Immature natural killer cell (primary cell): ENCODE measurements around the gene POLL. TPM values are rescaled to one million over a fixed set of nuclear protein-coding genes. Genes with fewer than 3 reads are reported as not detected.

Source experiments
- DNase-seq, 3 donors: peaks; one replicate each; pipeline ENCODE4 v3.0.0; 2022; ENCODE audit warnings: mixed read lengths in 1 of 3
- H3K27ac Mint-ChIP-seq, 6 donors: one replicate each; pipeline ENCODE4 v1.8.0; 2020; ENCODE audit warnings: mixed read lengths in 6 of 6, mild to moderate bottlenecking in 5 of 6, inconsistent platforms in 4 of 6, moderate library complexity in 3 of 6
- H3K27me3 Mint-ChIP-seq, 3 donors: one replicate each; pipeline ENCODE4 v1.8.0; 2020 to 2021; ENCODE audit warnings: low read depth in 3 of 3, mild to moderate bottlenecking in 3 of 3, mixed read lengths in 3 of 3, moderate library complexity in 3 of 3, inconsistent platforms in 1 of 3
- H3K36me3 Mint-ChIP-seq, 3 donors: one replicate each; pipeline ENCODE4 v1.8.0; 2020; ENCODE audit warnings: mixed read lengths in 3 of 3, inconsistent platforms in 2 of 3, mild to moderate bottlenecking in 2 of 3
- H3K4me1 Mint-ChIP-seq, 2 donors: one replicate each; pipeline ENCODE4 v1.8.0; 2020; ENCODE audit warnings: inconsistent platforms in 2 of 2, mild to moderate bottlenecking in 2 of 2, mixed read lengths in 2 of 2, moderate library complexity in 1 of 2
- H3K4me3 Mint-ChIP-seq, 5 donors: one replicate each; pipeline ENCODE4 v1.8.0; 2020; ENCODE audit warnings: mild to moderate bottlenecking in 5 of 5, mixed read lengths in 5 of 5, inconsistent platforms in 3 of 5, moderate library complexity in 3 of 5
- H3K9me3 Mint-ChIP-seq, 6 donors: one replicate each; pipeline ENCODE4 v1.8.0; 2020; ENCODE audit warnings: mild to moderate bottlenecking in 6 of 6, mixed read lengths in 6 of 6, inconsistent platforms in 4 of 6, moderate library complexity in 3 of 6
- polyA plus RNA-seq, 3 donors: library from polyadenylated mRNA; unstranded; fragments of 300-500 nt; fragmentation: Illumina TruSeq; gene quantifications; one replicate each; pipeline ENCODE4 v1.2.3, GENCODE V29; 2021

POLL gene
- polyA plus RNA-seq, 3 donors from 2014 or later, result 11.7 to 15.5 (median 12.2) TPM

DNA sequence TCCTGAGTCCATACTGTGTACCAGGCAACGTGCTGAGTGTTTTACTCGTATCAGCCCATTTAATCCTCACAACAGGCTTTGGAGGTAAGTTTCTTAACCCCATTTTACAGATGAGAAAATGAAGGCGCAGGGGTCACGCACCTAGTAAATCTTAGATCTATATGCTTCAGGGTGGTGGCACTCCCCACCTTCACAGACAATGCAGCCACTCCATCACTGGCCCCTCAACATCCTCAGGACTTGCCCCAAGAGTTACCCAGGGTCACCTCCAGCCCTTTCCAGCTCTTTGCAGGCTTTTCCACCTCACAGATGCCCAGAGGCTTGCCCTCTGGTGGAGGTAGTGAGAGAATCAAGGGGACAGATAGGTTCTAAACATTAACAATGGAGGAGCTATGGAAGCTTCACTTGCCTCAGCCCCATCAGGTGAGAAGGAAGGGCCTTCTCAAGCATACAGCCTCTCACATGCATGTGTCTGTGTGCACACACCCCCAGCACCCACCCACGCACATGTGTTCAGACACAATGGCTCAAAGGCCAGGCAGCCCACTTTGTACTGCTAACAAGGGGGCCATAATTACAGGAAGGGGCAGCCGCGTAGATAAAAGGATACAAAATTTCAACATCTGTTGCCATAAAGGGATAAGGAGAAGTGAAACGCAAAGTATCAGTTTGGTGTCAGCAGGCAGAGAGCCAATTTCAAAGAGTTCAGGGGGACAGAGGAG lies 29.2 kb upstream of the POLL start:
- peak overlapping the region in 1 of 6 donors; percentile 51 for H3K27ac Mint-ChIP-seq
- DNase-seq, result no peak
- H3K27me3 Mint-ChIP-seq, result peaks cover 0 to 1% (median 0%) of the 10 kb centered on the region in 3 donors
- H3K4me3 Mint-ChIP-seq, result no peak overlapping the region
- peaks cover 10 to 13% (median 12%) of the 10 kb centered on the region in 3 donors for H3K36me3 Mint-ChIP-seq
- peaks cover 4 to 6% of the 10 kb centered on the region in 2 donors for H3K4me1 Mint-ChIP-seq
- no peaks in the 10 kb centered on the region for H3K9me3 Mint-ChIP-seq

DNA sequence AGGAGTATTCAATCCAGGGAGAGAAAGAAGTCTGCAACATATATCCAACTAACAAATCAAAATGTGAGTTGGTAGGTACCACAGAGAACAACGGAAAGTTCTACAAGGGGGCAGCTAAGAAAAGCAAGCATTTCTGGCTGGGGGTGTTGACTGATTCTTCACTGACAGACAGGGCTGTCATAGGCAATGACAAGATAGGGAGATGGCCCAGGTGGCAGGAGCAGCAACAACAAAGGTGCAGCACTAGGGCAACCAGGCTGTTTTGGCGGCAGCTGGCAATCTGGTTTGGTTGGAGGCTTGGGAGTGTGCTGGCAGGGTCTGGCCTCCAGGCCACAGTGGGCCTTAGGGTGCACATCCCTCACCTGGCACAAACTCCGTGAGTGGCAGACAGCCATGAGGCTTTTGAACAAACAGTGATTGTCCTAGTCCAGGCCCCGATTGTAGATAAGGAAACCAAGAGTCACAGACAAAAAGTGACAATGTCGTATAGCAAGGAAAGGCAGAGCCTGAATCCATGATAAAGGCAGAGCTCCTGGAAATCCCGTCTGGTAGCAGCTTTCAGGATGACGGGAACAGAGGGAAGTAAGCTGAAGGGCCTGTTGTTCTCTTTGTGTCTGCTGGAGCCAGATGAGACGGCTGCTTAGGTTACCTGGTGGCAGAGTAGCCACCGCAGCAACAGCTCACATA lies 28.5 kb upstream of the POLL start:
- Mint-ChIP-seq H3K4me1 (peaks cover under 1 to 4% of the 10 kb centered on the region in 2 donors), H3K9me3 (no peaks in the 10 kb centered on the region), H3K4me3 (no peak overlapping the region), H3K36me3 (peaks cover 5 to 10% (median 7%) of the 10 kb centered on the region in 3 donors), H3K27me3 (peaks cover 0 to 1% (median 0%) of the 10 kb centered on the region in 3 donors), H3K27ac (peak overlapping the region in 3 of 6 donors; percentile 2 to 58 (median 10))
- DNase-seq, result no peak

DNA sequence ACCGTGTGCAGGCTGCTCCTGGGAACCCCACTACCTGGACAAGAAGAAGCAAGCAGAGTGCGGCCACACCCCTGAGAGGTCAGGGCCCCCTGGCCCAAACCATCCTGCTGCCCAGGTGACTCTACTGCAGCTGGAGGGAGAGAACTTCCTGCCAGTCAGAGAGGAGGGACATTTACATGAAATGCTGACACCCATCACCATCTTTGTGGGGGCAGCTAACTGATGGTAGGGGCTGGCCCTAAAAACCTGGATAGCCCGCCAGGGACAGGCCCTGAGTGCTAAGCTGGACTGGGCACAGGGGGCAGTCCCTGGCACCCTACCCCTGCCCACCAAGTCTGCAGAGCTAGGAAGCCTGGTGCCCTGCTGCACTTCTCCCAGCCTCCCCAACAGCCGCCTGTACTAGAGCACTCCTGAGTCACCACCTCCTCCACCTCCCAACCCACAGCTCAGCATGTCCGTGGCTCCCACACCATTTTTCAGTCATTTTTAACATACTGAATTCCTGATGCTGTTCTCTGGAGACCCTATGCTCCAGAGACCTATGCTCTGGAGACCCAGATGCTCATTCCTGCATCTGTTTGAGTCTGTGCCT lies 27.6 kb upstream of the POLL start:
- no peaks in the 10 kb centered on the region for H3K9me3 Mint-ChIP-seq
- H3K36me3 Mint-ChIP-seq, result peaks cover 5 to 7% (median 5%) of the 10 kb centered on the region in 3 donors
- no peak overlapping the region for H3K4me3 Mint-ChIP-seq
- peak overlapping the region in 1 of 6 donors; percentile 10 for H3K27ac Mint-ChIP-seq
- no peak for DNase-seq
- peaks cover 0 to 1% (median 0%) of the 10 kb centered on the region in 3 donors for H3K27me3 Mint-ChIP-seq
- H3K4me1 Mint-ChIP-seq, result peaks cover 0 to 4% of the 10 kb centered on the region in 2 donors

GRCh38 chr10:101614663-101615524 lies 26.8 kb upstream of the POLL start:
- Mint-ChIP-seq H3K4me3 (no peak overlapping the region), H3K36me3 (peaks cover 5 to 6% (median 5%) of the 10 kb centered on the region in 3 donors), H3K4me1 (peaks cover 0 to 4% of the 10 kb centered on the region in 2 donors), H3K27me3 (peaks cover 0 to 1% (median 0%) of the 10 kb centered on the region in 3 donors), H3K9me3 (no peaks in the 10 kb centered on the region), H3K27ac (no peak overlapping the region)
- no peak for DNase-seq

GRCh38 chr10:101613646-101614045 lies 25.6 kb upstream of the POLL start:
- H3K4me3 Mint-ChIP-seq, result no peak overlapping the region
- H3K27ac Mint-ChIP-seq, result no peak overlapping the region
- peaks cover 0 to 4% of the 10 kb centered on the region in 2 donors for H3K4me1 Mint-ChIP-seq
- peaks cover 7 to 11% (median 8%) of the 10 kb centered on the region in 3 donors for H3K36me3 Mint-ChIP-seq
- peaks cover 0 to 2% (median 0%) of the 10 kb centered on the region in 3 donors for H3K27me3 Mint-ChIP-seq
- DNase-seq, result no peak
- no peaks in the 10 kb centered on the region for H3K9me3 Mint-ChIP-seq

GRCh38 chr10:101612872-101613271 lies 24.8 kb upstream of the POLL start:
- Mint-ChIP-seq H3K4me1 (no peaks in the 10 kb centered on the region), H3K27me3 (peaks cover 0 to 4% (median 0%) of the 10 kb centered on the region in 3 donors), H3K4me3 (no peak overlapping the region), H3K9me3 (no peaks in the 10 kb centered on the region), H3K27ac (no peak overlapping the region), H3K36me3 (peaks cover 8 to 12% (median 8%) of the 10 kb centered on the region in 3 donors)
- no peak for DNase-seq

GRCh38 chr10:101612086-101612485 lies 24.0 kb upstream of the POLL start:
- Mint-ChIP-seq H3K27me3 (peaks cover 0 to 4% (median 0%) of the 10 kb centered on the region in 3 donors), H3K4me1 (no peaks in the 10 kb centered on the region), H3K27ac (peak overlapping the region in 1 of 6 donors; percentile 55), H3K4me3 (no peak overlapping the region), H3K36me3 (peaks cover 3 to 8% (median 7%) of the 10 kb centered on the region in 3 donors), H3K9me3 (no peaks in the 10 kb centered on the region)
- no peak for DNase-seq

DNA sequence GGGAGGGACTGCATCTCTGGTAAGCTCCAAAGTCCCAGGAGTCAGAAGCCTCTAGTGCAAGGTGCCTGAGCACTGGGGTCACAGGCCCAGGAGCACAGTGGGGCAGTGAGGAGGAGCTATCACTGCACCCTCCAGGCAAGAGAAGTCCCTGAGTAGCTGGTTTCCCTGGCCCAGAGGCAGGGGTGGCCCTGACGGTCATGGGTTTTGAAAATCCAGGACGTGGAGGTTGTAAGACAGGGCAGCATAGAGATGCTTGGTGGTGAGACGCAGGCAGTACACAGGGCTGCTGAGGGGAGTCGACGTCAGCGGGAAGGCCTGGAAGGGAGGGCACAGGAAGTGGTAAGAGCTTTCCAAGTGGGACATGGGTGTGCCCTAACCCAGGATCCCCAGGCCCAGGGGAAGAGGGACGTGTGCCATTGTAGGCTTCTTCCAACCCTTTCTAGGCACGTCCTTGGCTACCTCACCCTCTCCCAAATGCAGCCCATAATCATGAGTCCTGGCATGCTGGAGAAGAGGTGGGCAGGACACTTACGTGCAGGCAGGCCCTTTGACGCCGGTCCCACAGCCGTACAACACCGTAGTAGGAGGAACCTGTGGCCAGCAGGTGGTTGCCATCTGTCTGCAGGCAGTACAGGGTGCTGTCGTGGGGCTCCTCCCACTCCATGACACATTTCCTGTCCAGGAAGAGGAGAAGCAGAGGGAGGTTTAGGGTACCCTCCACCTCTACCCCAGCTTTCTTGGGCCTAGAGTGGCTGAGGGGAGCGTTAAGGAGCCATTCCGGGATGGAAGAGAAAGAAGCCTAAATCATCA lies 23.2 kb upstream of the POLL start:
- Mint-ChIP-seq H3K9me3 (no peaks in the 10 kb centered on the region), H3K27me3 (peaks cover 0 to 4% (median 0%) of the 10 kb centered on the region in 3 donors), H3K4me1 (no peaks in the 10 kb centered on the region), H3K27ac (peak overlapping the region in 5 of 6 donors; percentile 5 to 81 (median 55)), H3K36me3 (peaks cover 5 to 10% (median 6%) of the 10 kb centered on the region in 3 donors), H3K4me3 (no peak overlapping the region)
- DNase-seq, result no peak

- DNase-seq, result no peak
- H3K27me3 Mint-ChIP-seq, result peaks cover 0 to 4% (median 0%) of the 10 kb centered on the region in 3 donors
- peaks cover 3 to 10% (median 6%) of the 10 kb centered on the region in 3 donors for H3K36me3 Mint-ChIP-seq
- H3K27ac Mint-ChIP-seq, result peak overlapping the region in 1 of 6 donors; percentile 11
- no peaks in the 10 kb centered on the region for H3K4me1 Mint-ChIP-seq
- no peak overlapping the region for H3K4me3 Mint-ChIP-seq
- no peaks in the 10 kb centered on the region for H3K9me3 Mint-ChIP-seq
Observed at GRCh38 chr10:101609481-101609880, 21.4 kb upstream of the POLL start.

GRCh38 chr10:101607124-101607523 lies 19.1 kb upstream of the POLL start:
- Mint-ChIP-seq H3K9me3 (no peaks in the 10 kb centered on the region), H3K4me1 (no peaks in the 10 kb centered on the region), H3K36me3 (peaks cover 3 to 10% (median 9%) of the 10 kb centered on the region in 3 donors), H3K4me3 (no peak overlapping the region), H3K27ac (no peak overlapping the region), H3K27me3 (peaks cover 0 to 4% (median 0%) of the 10 kb centered on the region in 3 donors)
- no peak for DNase-seq

- peaks cover 0 to 2% (median 2%) of the 10 kb centered on the region in 3 donors for H3K27me3 Mint-ChIP-seq
- no peaks in the 10 kb centered on the region for H3K4me1 Mint-ChIP-seq
- peak overlapping the region in 1 of 6 donors; percentile 45 for H3K27ac Mint-ChIP-seq
- H3K9me3 Mint-ChIP-seq, result no peaks in the 10 kb centered on the region
- no peak overlapping the region for H3K4me3 Mint-ChIP-seq
- peaks cover 0 to 6% (median 3%) of the 10 kb centered on the region in 3 donors for H3K36me3 Mint-ChIP-seq
- DNase-seq, result peak; percentile 10 to 34 (median 29)
Observed at GRCh38 chr10:101602761-101603398, 14.8 kb upstream of the POLL start.

GRCh38 chr10:101601541-101601940 lies 13.5 kb upstream of the POLL start:
- H3K27ac Mint-ChIP-seq, result no peak overlapping the region
- no peaks in the 10 kb centered on the region for H3K4me1 Mint-ChIP-seq
- peaks cover 0 to 5% (median 2%) of the 10 kb centered on the region in 3 donors for H3K36me3 Mint-ChIP-seq
- DNase-seq, result no peak
- no peaks in the 10 kb centered on the region for H3K9me3 Mint-ChIP-seq
- H3K27me3 Mint-ChIP-seq, result peaks cover 2 to 3% (median 2%) of the 10 kb centered on the region in 3 donors
- H3K4me3 Mint-ChIP-seq, result no peak overlapping the region
